ENCODE measurements around the gene TGFBRAP1. TPM values are rescaled to one million over a fixed set of nuclear protein-coding genes. Genes with fewer than 3 reads are reported as not detected.

The TGFBRAP1 gene
- total RNA-seq, 1 experiment from 2014 or later = 16.7 TPM

GRCh38 chr2:105309147-105309545, 20.4 kb downstream of the TGFBRAP1 start:
- peaks cover 12% of the 10 kb centered on the region for H3K79me2 ChIP-seq (ENCODE audit: low read depth)
- no peak overlapping the region for H3K27ac ChIP-seq
- DNase-seq = no peak
- H3K9me3 ChIP-seq (ENCODE audit: insufficient read depth, low read depth) = no peaks in the 10 kb centered on the region
- no peaks in the 10 kb centered on the region for H3K4me1 ChIP-seq (replicated peaks; ENCODE audit: insufficient read depth)
- no peak for TF ChIP-seq CTCF (conservative IDR thresholded peaks at IDR 0.05)
- no peak for TF ChIP-seq EZH2 (IDR thresholded peaks at IDR 0.05; ENCODE audit: low read depth)
- no peaks in the 10 kb centered on the region for H3K9me2 ChIP-seq (ENCODE audit: insufficient read depth)
- no TSS peak for BruUV-seq (replicated peaks)
- H3K36me3 ChIP-seq (ENCODE audit: low read depth) = no peaks in the 10 kb centered on the region
- intact Hi-C loops (cut with micrococcal nuclease; ENCODE audit: unreplicated experiment) = no loop called here
- no peak overlapping the region for H3K4me3 ChIP-seq
- H3K27me3 ChIP-seq (ENCODE audit: insufficient read depth, low read depth) = no peaks in the 10 kb centered on the region
- CTCF ChIA-PET = no interaction called here
- H2AFZ ChIP-seq = no peak overlapping the region
- no peaks in the 10 kb centered on the region for H3F3A ChIP-seq (ENCODE audit: insufficient read depth, low read depth)
- POLR2A ChIA-PET (ENCODE audit: unreplicated experiment) = no interaction called here
- H4K20me1 ChIP-seq (ENCODE audit: insufficient read depth) = peaks cover 6% of the 10 kb centered on the region; the same call in 1 of the 2 replicates
- H3K4me2 ChIP-seq = no peak overlapping the region

- Histone ChIP-seq H3K4me2 (no peak overlapping the region), H2AFZ (no peak overlapping the region), H3K79me2 (ENCODE audit: low read depth) (peaks cover 12% of the 10 kb centered on the region), H3F3A (ENCODE audit: insufficient read depth, low read depth) (no peaks in the 10 kb centered on the region), H3K27me3 (ENCODE audit: insufficient read depth, low read depth) (no peaks in the 10 kb centered on the region), H3K4me1 (replicated peaks; ENCODE audit: insufficient read depth) (no peaks in the 10 kb centered on the region), H3K9me3 (ENCODE audit: insufficient read depth, low read depth) (no peaks in the 10 kb centered on the region), H3K4me3 (no peak overlapping the region), H3K27ac (no peak overlapping the region), H3K36me3 (ENCODE audit: low read depth) (0 out of 2 replicates have a peak, but pooled peaks cover 2% of the 10 kb centered on the region), H3K9me2 (ENCODE audit: insufficient read depth) (no peaks in the 10 kb centered on the region), H4K20me1 (ENCODE audit: insufficient read depth) (peaks cover 8% of the 10 kb centered on the region; the same call in 1 of the 2 replicates)
- no TSS peak for BruUV-seq (replicated peaks)
- POLR2A ChIA-PET (ENCODE audit: unreplicated experiment) = no interaction called here
- CTCF ChIA-PET = no interaction called here
- DNase-seq = no peak
- intact Hi-C loops (cut with micrococcal nuclease; ENCODE audit: unreplicated experiment) = no loop called here
- TF ChIP-seq EZH2 (IDR thresholded peaks at IDR 0.05; ENCODE audit: low read depth) (no peak), CTCF (conservative IDR thresholded peaks at IDR 0.05) (no peak)
Observed at GRCh38 chr2:105308382-105309146, 21.0 kb downstream of the TGFBRAP1 start.

GRCh38 chr2:105307962-105308361, 21.6 kb downstream of the TGFBRAP1 start:
- BruUV-seq (replicated peaks) = no TSS peak
- Histone ChIP-seq H2AFZ (no peak overlapping the region), H3K4me2 (no peak overlapping the region), H3K27ac (no peak overlapping the region), H3K4me3 (no peak overlapping the region), H4K20me1 (ENCODE audit: insufficient read depth) (peaks cover 10% of the 10 kb centered on the region; the same call in 1 of the 2 replicates), H3K9me2 (ENCODE audit: insufficient read depth) (no peaks in the 10 kb centered on the region), H3K9me3 (ENCODE audit: insufficient read depth, low read depth) (no peaks in the 10 kb centered on the region), H3K36me3 (ENCODE audit: low read depth) (0 out of 2 replicates have a peak, but pooled peaks cover 2% of the 10 kb centered on the region), H3K79me2 (ENCODE audit: low read depth) (peaks cover 13% of the 10 kb centered on the region), H3F3A (ENCODE audit: insufficient read depth, low read depth) (no peaks in the 10 kb centered on the region), H3K27me3 (ENCODE audit: insufficient read depth, low read depth) (no peaks in the 10 kb centered on the region), H3K4me1 (replicated peaks; ENCODE audit: insufficient read depth) (no peaks in the 10 kb centered on the region)
- DNase-seq = no peak
- intact Hi-C loops (cut with micrococcal nuclease; ENCODE audit: unreplicated experiment) = no loop called here
- ChIA-PET CTCF (no interaction called here), POLR2A (ENCODE audit: unreplicated experiment) (no interaction called here)
- TF ChIP-seq EZH2 (IDR thresholded peaks at IDR 0.05; ENCODE audit: low read depth) (no peak), CTCF (conservative IDR thresholded peaks at IDR 0.05) (no peak)

Measured in PC-9 (cell line).